Natural killer cell (primary cell): ENCODE results near the gene CMYA5. TPM values are rescaled to one million over a fixed set of nuclear protein-coding genes. Genes with fewer than 3 reads are reported as not detected.
"Not testable (repeated sequence)": the region's sequence is repeated elsewhere in the genome, so short reads cannot be mapped to it uniquely, and the experiment has no call there.

Experiments used
- ATAC-seq, 3 donors: fragments of 150-1000 bp in 2 of 3; fragments of 200-7000 bp in 1 of 3; cut with Tn5 transposase; 1 replicate in 1 of 3; 2 replicates in 2 of 3; pipeline ENCODE4 v1.10.0; 2021; ENCODE audit warnings: mild to moderate bottlenecking in 2 of 3, moderate library complexity in 2 of 3
- DNase-seq, 2 donors: peaks; one replicate each; pipeline versions ENCODE4 v3.0.0 to v3.0.0-alpha.2; 2013 to 2021; ENCODE audit warnings: mixed read lengths in 1 of 2
- H3K27ac ChIP-seq: one replicate; pipeline ENCODE4 v1.5.1; 2013; ENCODE audit warnings: mild to moderate bottlenecking, low read length
- H3K27me3 ChIP-seq: one replicate; pipeline ENCODE4 v1.6.1; 2013; ENCODE audit warnings: low read length; ENCODE audit not compliant: control insufficient read depth, insufficient read depth
- H3K36me3 ChIP-seq: one replicate; pipeline ENCODE4 v1.6.1; 2013; ENCODE audit warnings: low read length; ENCODE audit not compliant: control insufficient read depth, insufficient read depth
- H3K4me1 ChIP-seq: one replicate; pipeline ENCODE4 v1.6.1; 2013; ENCODE audit warnings: low read length; ENCODE audit not compliant: control insufficient read depth, insufficient read depth
- H3K4me3 ChIP-seq: one replicate; pipeline ENCODE4 v1.5.1; 2013; ENCODE audit warnings: low read length
- H3K9me3 ChIP-seq: one replicate; pipeline ENCODE4 v1.6.1; 2013; ENCODE audit warnings: low read length; ENCODE audit not compliant: control insufficient read depth, insufficient read depth
- H3K27ac Mint-ChIP-seq, 2 donors: one replicate each; pipeline ENCODE4 v1.8.0; 2022; ENCODE audit warnings: mild to moderate bottlenecking in 2 of 2, mixed read lengths in 2 of 2, moderate library complexity in 1 of 2
- H3K27me3 Mint-ChIP-seq, 2 donors: one replicate each; pipeline ENCODE4 v1.8.0; 2022; ENCODE audit warnings: low read depth in 2 of 2, mixed read lengths in 2 of 2
- H3K36me3 Mint-ChIP-seq: one replicate; pipeline ENCODE4 v1.8.0; 2022; ENCODE audit warnings: mixed read lengths
- H3K4me1 Mint-ChIP-seq, 2 donors: one replicate each; pipeline ENCODE4 v1.8.0; 2022; ENCODE audit warnings: mixed read lengths in 2 of 2
- H3K4me3 Mint-ChIP-seq: one replicate; pipeline ENCODE4 v1.8.0; 2022; ENCODE audit warnings: mild to moderate bottlenecking, moderate library complexity, mixed read lengths
- H3K9me3 Mint-ChIP-seq, 2 donors: one replicate each; pipeline ENCODE4 v1.8.0; 2022; ENCODE audit warnings: mixed read lengths in 2 of 2
- CTCF ChIP-seq: fragments of 200-600 bp; IDR thresholded peaks from one replicate; pipeline ENCODE4 v1.8.0; 2022; ENCODE audit warnings: antibody characterized with exemption
- WGBS: methylation state at CpG from one replicate; pipeline ENCODE4 v1.1.7; 2013; ENCODE audit warnings: missing lambda C conversion rate; ENCODE audit not compliant: insufficient coverage; 5-methylcytosine and 5-hydroxymethylcytosine counted together
- intact Hi-C: fragments of 100-400 bp; cut with micrococcal nuclease; formaldehyde crosslinking; loops from one replicate; pipeline ENCODE4 v1.14.2; 2022
- total RNA-seq, 4 donors: library from RNA; stranded (reverse); fragments of 120-200 nt in 1 of 4; gene quantifications; one replicate each; pipeline versions ENCODE4 v1.2.3 to v1.2.4, GENCODE V29; 2013 to 2022

Gene CMYA5
- total RNA-seq, 3 donors from 2014 or later (not counting 1 experiment from before 2014, with no cell fraction given): 0.53 to 0.93 (median 0.71) TPM

GRCh38 chr5:79702606-79703380, 13.2 kb downstream of the CMYA5 start:
- TF ChIP-seq CTCF: peak; percentile 45
- no peaks in the 10 kb centered on the region for H3K4me1 ChIP-seq
- H3K36me3 ChIP-seq: no peaks in the 10 kb centered on the region
- H3K9me3 ChIP-seq: no peaks in the 10 kb centered on the region
- no peaks in the 10 kb centered on the region for H3K27me3 ChIP-seq
- intact Hi-C loops: no loop called here
- no peak overlapping the region for H3K4me3 ChIP-seq
- Mint-ChIP-seq H3K4me1 (peaks cover 6 to 13% of the 10 kb centered on the region in 2 donors), H3K27me3 (no peaks in the 10 kb centered on the region), H3K36me3 (no peaks in the 10 kb centered on the region), H3K4me3 (no peak overlapping the region), H3K9me3 (no peaks in the 10 kb centered on the region), H3K27ac (no peak overlapping the region)
- no peak overlapping the region for H3K27ac ChIP-seq
- DNase-seq: peak in 1 of 2 donors; percentile 60
- WGBS: 42% methylated on average over 3 of the region's 3 CpGs
- ATAC-seq: no peak

DNA sequence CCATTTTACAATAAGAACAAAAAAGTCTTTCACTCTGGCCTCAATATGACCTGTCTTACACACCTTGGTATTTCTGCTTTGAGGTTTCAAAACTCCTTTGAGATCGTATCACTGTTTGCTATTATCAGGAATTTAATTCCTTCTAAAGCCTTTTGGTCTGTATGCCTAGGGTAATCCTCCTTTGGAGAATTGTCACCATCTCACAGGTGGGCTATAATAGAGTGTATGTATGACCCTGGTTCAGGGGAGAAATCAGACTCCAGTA, 13.7 kb downstream of the CMYA5 start:
- Mint-ChIP-seq H3K9me3 (no peaks in the 10 kb centered on the region), H3K36me3 (no peaks in the 10 kb centered on the region), H3K27ac (no peak overlapping the region), H3K4me3 (no peak overlapping the region), H3K4me1 (peaks cover 6 to 12% of the 10 kb centered on the region in 2 donors), H3K27me3 (no peaks in the 10 kb centered on the region)
- intact Hi-C loops: no loop called here
- no peak for TF ChIP-seq CTCF
- Histone ChIP-seq H3K27ac (no peak overlapping the region), H3K36me3 (no peaks in the 10 kb centered on the region), H3K4me1 (no peaks in the 10 kb centered on the region), H3K9me3 (no peaks in the 10 kb centered on the region), H3K27me3 (no peaks in the 10 kb centered on the region), H3K4me3 (no peak overlapping the region)
- 91% methylated on average over 1 of the region's 1 CpG for WGBS
- DNase-seq (no peak), ATAC-seq (no peak)

GRCh38 chr5:79704553-79704952, 14.9 kb downstream of the CMYA5 start:
- no peaks in the 10 kb centered on the region for H3K36me3 Mint-ChIP-seq
- H3K4me3 ChIP-seq: no peak overlapping the region
- H3K4me1 ChIP-seq: no peaks in the 10 kb centered on the region
- H3K27me3 ChIP-seq: no peaks in the 10 kb centered on the region
- H3K4me3 Mint-ChIP-seq: no peak overlapping the region
- H3K27ac ChIP-seq: no peak overlapping the region
- DNase-seq (no peak), ATAC-seq (no peak)
- no peaks in the 10 kb centered on the region for H3K9me3 ChIP-seq
- H3K27ac Mint-ChIP-seq: no peak overlapping the region
- peaks cover 6 to 8% of the 10 kb centered on the region in 2 donors for H3K4me1 Mint-ChIP-seq
- TF ChIP-seq CTCF: no peak
- intact Hi-C loops: no loop called here
- no peaks in the 10 kb centered on the region for H3K36me3 ChIP-seq
- no peaks in the 10 kb centered on the region for H3K27me3 Mint-ChIP-seq
- no peaks in the 10 kb centered on the region for H3K9me3 Mint-ChIP-seq

GRCh38 chr5:79705632-79706031, 16.0 kb downstream of the CMYA5 start:
- intact Hi-C loops: no loop called here
- H3K27ac Mint-ChIP-seq: no peak overlapping the region

DNA sequence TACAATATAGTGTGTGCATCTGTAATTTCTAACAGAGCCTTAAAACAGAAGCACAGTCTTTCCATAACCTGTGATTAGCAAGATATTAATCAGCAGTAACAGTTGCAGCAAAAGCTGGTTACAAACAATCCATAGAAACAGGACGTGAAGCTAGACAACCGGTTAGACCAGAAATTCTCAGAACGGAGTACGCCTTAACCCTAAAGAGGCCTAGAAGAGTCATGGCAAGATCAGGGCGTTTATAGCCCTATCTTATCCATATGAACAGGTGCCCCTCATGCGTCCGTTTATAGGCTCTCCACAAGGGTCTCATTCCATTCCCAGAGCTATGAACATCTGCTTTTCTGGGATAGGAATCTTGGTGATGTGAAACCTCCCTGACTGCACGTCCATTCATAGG, 16.7 kb downstream of the CMYA5 start:
- H3K27me3 Mint-ChIP-seq: not testable (repeated sequence)
- 93% methylated on average over 8 of the region's 8 CpGs for whole genome bisulfite sequencing

More at GRCh38 chr5:79705632-79706031, 16.0 kb downstream of the CMYA5 start:
- Histone ChIP-seq H3K36me3 (no peaks in the 10 kb centered on the region), H3K4me3 (no peak overlapping the region), H3K27me3 (no peaks in the 10 kb centered on the region), H3K27ac (no peak overlapping the region), H3K4me1 (no peaks in the 10 kb centered on the region), H3K9me3 (no peaks in the 10 kb centered on the region)
- 95% methylated on average over 3 of the region's 3 CpGs for WGBS
- Mint-ChIP-seq H3K27me3 (no peaks in the 10 kb centered on the region), H3K9me3 (no peaks in the 10 kb centered on the region), H3K4me1 (peaks cover 6 to 8% of the 10 kb centered on the region in 2 donors), H3K36me3 (no peaks in the 10 kb centered on the region), H3K4me3 (no peak overlapping the region)
- DNase-seq (no peak), ATAC-seq (no peak)
- no peak for TF ChIP-seq CTCF

More for the DNA sequence above, 16.7 kb downstream of the CMYA5 start:
- DNase-seq, H3K4me1 ChIP-seq, H3K27ac ChIP-seq, H3K4me1 Mint-ChIP-seq, H3K9me3 Mint-ChIP-seq, H3K9me3 ChIP-seq, H3K27ac Mint-ChIP-seq, H3K36me3 Mint-ChIP-seq, H3K27me3 ChIP-seq, H3K36me3 ChIP-seq, H3K4me3 Mint-ChIP-seq, ATAC-seq, intact Hi-C loops, H3K4me3 ChIP-seq: not testable (repeated sequence)
